Measurements from ENCODE around the gene MVD.

The MVD gene

DNA sequence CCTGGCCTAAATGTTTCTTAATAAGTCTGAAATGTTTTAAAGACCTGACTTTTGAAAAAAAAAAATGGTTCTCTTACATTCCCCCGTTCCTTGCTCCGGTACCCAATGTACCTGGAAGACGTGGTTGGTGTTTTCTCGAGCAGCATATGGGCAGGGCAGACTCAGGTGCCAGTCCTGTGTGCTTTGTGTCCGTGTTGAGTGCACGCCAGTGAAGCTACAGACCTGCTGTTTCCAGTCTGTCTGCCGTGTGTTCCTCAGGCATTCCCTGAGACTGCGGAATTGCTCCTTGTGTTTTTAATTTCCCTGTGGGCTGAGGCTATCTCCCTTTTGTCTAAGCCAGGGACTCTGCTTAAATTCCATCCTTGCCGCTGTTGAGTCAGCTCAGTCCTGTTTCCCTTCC is 36.2 kb downstream of the MVD start:
- TF ChIP-seq, protein P1, sequence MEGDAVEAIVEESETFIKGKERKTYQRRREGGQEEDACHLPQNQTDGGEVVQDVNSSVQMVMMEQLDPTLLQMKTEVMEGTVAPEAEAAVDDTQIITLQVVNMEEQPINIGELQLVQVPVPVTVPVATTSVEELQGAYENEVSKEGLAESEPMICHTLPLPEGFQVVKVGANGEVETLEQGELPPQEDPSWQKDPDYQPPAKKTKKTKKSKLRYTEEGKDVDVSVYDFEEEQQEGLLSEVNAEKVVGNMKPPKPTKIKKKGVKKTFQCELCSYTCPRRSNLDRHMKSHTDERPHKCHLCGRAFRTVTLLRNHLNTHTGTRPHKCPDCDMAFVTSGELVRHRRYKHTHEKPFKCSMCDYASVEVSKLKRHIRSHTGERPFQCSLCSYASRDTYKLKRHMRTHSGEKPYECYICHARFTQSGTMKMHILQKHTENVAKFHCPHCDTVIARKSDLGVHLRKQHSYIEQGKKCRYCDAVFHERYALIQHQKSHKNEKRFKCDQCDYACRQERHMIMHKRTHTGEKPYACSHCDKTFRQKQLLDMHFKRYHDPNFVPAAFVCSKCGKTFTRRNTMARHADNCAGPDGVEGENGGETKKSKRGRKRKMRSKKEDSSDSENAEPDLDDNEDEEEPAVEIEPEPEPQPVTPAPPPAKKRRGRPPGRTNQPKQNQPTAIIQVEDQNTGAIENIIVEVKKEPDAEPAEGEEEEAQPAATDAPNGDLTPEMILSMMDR (IDR thresholded peaks at IDR 0.05; ENCODE audit: low read depth, low read length): no peak
- Histone ChIP-seq H3K4me3 (ENCODE audit: low read depth, low read length) (no peak overlapping the region), H3K27me3 (ENCODE audit: insufficient read depth, low read depth, severe bottlenecking) (no peaks in the 10 kb centered on the region), H3K9me3 (ENCODE audit: severe bottlenecking) (no peaks in the 10 kb centered on the region), H3K27ac (no peak overlapping the region), H3K36me3 (peaks cover 6% of the 10 kb centered on the region)
- no peak for DNase-seq

DNA sequence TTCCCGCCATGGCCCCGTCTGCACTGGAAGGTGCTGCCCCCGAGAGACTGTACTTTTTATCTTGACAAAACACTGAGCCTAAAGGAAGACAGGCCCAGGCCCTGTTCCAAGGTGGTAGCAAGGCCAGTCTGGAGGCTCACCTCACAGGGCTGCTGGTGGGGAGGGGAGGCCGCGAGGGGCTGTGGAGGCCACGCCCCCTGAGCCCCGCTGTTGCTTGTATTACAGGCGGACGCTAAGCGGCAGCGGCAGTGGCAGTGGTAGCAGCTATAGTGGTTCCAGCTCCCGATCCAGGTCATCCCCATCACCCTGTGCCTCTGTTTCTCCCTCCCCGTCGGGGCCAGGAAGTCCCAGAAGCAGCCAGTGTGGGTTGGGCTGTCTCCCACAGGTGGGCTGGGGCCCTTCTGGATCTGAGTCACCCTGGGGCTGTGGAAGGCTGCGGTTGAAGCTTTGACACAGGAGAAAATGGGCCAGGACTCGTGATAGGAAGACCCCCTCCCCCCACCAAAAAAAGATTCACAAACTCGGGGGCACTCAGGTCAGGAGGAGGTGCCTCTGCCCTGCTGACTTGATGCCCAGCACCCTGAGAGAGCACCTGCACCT is 37.8 kb downstream of the MVD start:
- TF ChIP-seq, protein P1 (IDR thresholded peaks at IDR 0.05; ENCODE audit: low read depth, low read length): no peak
- H3K27ac ChIP-seq: no peak overlapping the region
- peaks cover 3% of the 10 kb centered on the region for H3K36me3 ChIP-seq

DNA sequence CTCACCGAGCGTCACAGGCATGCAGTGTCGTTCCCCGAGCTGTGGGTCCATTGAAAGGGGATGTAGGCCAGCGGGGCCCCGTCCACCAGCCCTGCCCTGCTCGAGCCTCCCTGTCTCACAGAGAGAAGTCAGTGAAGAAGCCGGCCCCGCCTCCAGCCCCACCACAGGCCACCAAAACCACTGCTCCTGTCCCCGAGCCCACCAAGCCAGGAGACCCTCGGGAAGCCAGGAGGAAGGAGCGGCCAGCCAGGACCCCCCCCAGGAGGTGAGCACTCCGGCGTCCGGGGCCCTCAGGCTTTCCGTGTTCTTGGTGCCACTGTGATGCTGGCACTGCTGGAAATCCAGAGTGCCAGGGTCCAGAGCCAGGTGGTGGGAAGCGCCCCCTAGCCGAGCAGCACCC is 38.4 kb downstream of the MVD start:
- DNase-seq: no peak
- no peaks in the 10 kb centered on the region for H3K9me3 ChIP-seq (ENCODE audit: severe bottlenecking)
- no peak overlapping the region for H3K27ac ChIP-seq
- no peaks in the 10 kb centered on the region for H3K27me3 ChIP-seq (ENCODE audit: insufficient read depth, low read depth, severe bottlenecking)
- TF ChIP-seq, protein P1 (IDR thresholded peaks at IDR 0.05; ENCODE audit: low read depth, low read length): no peak
- H3K36me3 ChIP-seq: peaks cover 3% of the 10 kb centered on the region
- H3K4me3 ChIP-seq (ENCODE audit: low read depth, low read length): no peak overlapping the region

More for the DNA sequence above, 37.8 kb downstream of the MVD start:
- H3K4me3 ChIP-seq (ENCODE audit: low read depth, low read length): no peak overlapping the region
- DNase-seq: no peak
- H3K9me3 ChIP-seq (ENCODE audit: severe bottlenecking): no peaks in the 10 kb centered on the region
- no peaks in the 10 kb centered on the region for H3K27me3 ChIP-seq (ENCODE audit: insufficient read depth, low read depth, severe bottlenecking)

DNA sequence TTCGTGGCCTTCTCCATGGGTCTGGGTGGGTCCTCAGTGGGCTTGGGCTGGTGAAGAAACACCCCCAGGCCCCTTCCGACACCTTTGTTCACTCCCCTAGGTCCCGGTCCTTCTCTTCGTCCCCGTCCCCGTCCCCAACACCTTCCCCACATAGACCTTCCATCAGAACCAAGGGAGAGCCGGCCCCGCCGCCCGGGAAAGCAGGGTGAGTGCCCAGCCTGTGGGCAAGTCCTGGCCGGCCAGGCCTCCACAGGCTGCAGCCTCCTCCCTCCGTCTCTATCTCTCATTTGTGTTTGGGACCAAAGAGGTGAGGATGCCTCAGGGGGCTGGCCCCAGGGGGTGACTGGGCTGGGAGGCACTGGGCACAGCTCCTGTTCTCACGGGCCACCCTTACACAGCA is 39.0 kb downstream of the MVD start:
- Histone ChIP-seq H3K27ac (no peak overlapping the region), H3K9me3 (ENCODE audit: severe bottlenecking) (no peaks in the 10 kb centered on the region), H3K36me3 (peaks cover 3% of the 10 kb centered on the region; the same call in 1 of the 2 replicates), H3K4me3 (ENCODE audit: low read depth, low read length) (no peak overlapping the region), H3K27me3 (ENCODE audit: insufficient read depth, low read depth, severe bottlenecking) (no peaks in the 10 kb centered on the region)
- no peak for DNase-seq
- TF ChIP-seq, protein P1 (IDR thresholded peaks at IDR 0.05; ENCODE audit: low read depth, low read length): no peak

DNA sequence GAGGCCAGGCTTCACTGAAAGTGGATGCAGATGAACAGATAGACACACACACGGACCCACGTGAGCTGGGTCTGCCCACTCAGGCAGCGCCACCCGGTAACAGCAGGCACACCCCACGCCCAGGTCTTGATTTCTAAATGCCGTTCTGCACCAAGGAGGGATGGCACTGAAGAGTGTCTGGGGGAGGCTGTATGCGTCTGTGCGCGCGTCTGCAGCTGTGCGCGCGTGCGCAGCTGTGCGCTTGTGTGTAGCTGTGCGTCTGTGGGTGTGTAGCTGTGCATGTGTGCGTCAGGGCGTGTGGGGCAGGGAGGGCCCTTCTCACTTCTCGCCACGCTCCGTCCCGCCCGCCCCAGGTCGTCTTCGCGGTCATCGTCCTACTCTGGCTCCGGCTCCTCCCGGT is 40.0 kb downstream of the MVD start:
- Histone ChIP-seq H3K9me3 (ENCODE audit: severe bottlenecking) (no peaks in the 10 kb centered on the region), H3K36me3 (peaks cover 3% of the 10 kb centered on the region; the same call in 1 of the 2 replicates), H3K4me3 (ENCODE audit: low read depth, low read length) (no peak overlapping the region), H3K27ac (no peak overlapping the region), H3K27me3 (ENCODE audit: insufficient read depth, low read depth, severe bottlenecking) (no peaks in the 10 kb centered on the region)
- DNase-seq: no peak
- TF ChIP-seq, protein P1 (IDR thresholded peaks at IDR 0.05; ENCODE audit: low read depth, low read length): no peak

DNA sequence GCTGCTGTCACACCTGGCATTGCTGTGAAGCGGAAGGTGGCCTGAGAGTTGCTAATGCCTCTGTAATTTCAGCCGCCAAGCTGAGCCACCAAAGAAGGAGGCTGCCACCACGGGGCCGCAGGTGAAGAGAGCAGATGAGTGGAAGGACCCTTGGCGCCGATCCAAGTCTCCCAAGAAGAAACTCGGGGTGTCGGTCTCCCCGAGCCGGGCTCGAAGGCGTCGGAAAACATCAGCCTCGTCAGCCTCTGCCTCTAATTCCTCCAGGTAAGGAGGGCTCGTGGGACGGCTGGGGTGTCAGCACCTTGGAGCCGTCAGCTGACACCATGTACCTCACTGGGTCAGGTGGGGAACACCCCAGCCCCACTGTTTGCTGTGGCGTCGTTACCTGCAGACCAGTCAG is 40.8 kb downstream of the MVD start:
- Histone ChIP-seq H3K27me3 (ENCODE audit: insufficient read depth, low read depth, severe bottlenecking) (no peaks in the 10 kb centered on the region), H3K4me3 (ENCODE audit: low read depth, low read length) (no peak overlapping the region), H3K9me3 (ENCODE audit: severe bottlenecking) (no peaks in the 10 kb centered on the region), H3K27ac (no peak overlapping the region), H3K36me3 (peaks cover 3% of the 10 kb centered on the region; the same call in 1 of the 2 replicates)
- DNase-seq: no peak
- TF ChIP-seq, protein P1 (IDR thresholded peaks at IDR 0.05; ENCODE audit: low read depth, low read length): no peak

Measured in WERI-Rb-1 (cell line).